Raji (cell line): ENCODE measurements around the gene BRCA2.

ENCODE experiments used
- POLR2A ChIP-seq: IDR thresholded peaks from 2 replicates; pipeline ENCODE4 v1.6.1; 2011; ENCODE audit warnings: low read depth, low read length, control low read depth; ENCODE audit not compliant: insufficient read depth

BRCA2 gene

DNA sequence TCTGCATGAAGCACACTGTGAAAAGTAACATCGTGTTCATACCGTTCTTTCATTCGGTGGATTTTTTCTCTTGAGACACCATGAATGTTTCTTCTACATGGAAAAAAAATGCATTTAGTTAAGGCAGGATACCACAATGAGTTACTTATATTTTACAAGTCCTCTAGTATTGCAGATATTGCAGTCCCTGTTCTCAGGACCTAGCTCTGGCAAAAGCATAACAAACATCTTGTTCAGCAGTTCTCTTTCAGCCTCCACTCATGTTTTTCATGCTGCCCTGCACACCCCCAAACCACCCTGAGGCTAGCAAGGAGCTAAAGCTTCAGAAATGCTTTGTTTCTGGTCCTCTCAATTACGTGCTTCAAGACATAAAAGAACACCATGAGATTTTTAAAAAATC lies 87.8 kb downstream of the BRCA2 start:
- no peak for TF ChIP-seq POLR2A

DNA sequence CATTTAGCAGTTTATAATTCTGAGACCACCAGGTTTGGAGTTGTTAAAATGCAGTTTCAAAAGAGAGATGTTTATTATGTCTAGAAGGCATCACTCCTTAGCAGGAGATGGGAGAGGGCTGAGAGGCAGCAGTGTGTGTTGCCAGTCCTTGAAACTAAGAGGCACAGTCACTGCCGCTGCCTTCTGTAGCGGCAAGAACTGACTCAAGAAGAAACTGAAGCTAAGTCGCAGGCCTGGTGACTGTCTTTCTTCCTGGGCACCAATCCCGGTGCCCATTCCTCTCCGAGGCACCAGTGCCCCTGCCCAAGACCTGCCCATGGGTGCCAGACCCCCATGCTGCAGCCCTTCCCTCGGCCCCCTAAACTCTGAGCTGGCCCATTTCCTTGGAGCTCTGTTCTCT lies 92.5 kb downstream of the BRCA2 start:
- no peak for TF ChIP-seq POLR2A

GRCh38 chr13:32408296-32409000 lies 93.1 kb downstream of the BRCA2 start:
- TF ChIP-seq POLR2A: no peak

- TF ChIP-seq POLR2A: no peak
Observed at GRCh38 chr13:32409001-32409313, 93.6 kb downstream of the BRCA2 start.

DNA sequence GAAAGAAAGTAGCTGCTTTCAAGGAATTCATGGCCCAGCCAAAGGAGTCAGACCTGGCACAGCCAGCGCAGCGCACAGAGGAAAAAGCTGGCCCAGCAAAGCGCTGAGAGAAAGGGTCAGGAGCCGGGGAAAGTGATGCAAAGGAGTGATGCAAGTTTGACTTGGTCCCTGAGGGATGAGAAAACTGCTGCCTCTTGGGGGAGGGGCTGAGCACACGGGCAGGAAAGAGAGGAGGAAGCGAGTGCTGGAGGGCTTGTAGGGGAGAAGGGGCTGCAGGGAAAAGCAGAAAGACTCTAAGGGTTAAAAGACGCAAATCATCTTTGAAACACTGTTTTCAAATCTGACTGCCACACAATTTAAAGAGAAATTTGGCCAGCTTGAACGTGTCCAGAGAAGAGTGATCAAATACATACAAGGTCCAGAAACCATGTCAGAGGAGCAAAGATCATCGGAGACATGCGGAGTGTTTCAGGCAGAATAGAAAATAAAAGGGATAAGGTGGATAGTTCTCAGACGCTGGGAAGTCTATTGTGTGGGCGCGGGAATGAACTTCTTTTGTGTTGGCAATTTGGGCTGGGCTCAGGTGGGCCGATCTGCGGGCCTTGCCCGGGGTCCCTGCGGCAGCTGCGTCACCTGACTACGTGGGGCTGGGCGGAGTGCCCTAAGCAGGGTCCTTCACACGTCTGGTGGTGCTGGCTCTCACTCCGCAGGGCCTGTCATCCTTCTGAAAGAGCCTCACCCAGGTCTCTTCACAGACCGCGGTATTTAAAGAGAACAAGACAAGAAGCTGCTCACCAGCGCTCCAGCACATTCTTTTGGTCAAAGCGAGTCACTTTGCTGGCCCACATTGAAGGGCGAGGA lies 94.5 kb downstream of the BRCA2 start:
- TF ChIP-seq POLR2A: no peak

GRCh38 chr13:32413284-32413683 lies 98.0 kb downstream of the BRCA2 start:
- no peak for TF ChIP-seq POLR2A

DNA sequence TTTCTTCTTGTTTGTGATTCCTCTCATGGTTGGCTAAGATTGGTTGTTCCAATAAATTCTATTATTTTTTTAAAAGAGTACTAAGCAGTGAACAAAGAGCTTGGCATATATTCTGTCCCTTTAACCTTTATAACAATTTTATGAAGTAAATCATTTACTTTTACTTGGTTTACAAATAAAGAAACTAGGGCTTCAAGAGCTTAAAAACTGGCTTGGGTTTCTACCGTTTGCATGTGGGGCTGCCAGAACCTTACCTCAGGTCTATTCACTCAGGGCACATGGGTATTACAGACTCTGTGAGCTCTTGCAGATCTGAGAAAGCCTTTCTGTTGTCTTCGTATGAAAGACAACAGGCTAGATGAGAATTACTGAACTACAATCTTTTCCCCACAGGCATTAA lies 99.3 kb downstream of the BRCA2 start:
- TF ChIP-seq POLR2A: no peak

DNA sequence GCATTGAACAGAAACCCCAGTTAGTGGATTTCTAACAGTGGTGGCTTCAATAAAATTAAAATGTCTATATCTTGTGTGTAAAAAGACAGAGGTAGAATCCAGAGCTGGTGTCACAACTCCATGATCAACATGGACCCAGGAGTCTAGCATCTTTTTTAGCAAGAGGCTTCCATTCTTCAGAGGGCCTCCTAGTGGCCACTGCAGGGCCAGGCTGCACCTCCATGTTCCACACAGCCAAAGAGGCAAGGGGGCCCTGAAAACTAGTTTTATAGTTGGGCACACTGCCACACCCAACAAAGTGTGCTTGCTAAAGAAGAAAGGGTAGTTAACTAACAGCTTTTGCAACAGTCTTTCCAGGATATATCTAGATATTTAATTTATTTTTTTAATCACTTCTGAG lies 99.7 kb downstream of the BRCA2 start:
- no peak for TF ChIP-seq POLR2A

GRCh38 chr13:32417995-32418394 lies 102.7 kb downstream of the BRCA2 start:
- TF ChIP-seq POLR2A: no peak

DNA sequence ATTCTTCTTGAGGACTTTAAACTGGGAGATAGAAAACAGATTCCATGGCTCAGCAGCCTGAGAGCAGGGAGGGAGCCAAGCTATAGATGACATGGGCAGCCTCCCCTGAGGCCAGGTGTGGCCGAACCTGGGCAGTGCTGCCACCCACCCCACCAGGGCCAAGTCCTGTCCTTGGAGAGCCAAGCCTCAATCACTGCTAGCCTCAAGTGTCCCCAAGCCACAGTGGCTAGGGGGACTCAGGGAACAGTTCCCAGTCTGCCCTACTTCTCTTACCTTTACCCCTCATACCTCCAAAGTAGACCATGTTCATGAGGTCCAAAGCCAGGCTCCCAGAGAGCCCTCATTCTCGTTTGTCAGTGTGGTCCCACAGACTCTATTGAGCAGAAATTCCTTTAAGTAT lies 104.6 kb downstream of the BRCA2 start:
- TF ChIP-seq POLR2A: no peak

- no peak for TF ChIP-seq POLR2A
Observed at GRCh38 chr13:32423592-32423991, 108.3 kb downstream of the BRCA2 start.

DNA sequence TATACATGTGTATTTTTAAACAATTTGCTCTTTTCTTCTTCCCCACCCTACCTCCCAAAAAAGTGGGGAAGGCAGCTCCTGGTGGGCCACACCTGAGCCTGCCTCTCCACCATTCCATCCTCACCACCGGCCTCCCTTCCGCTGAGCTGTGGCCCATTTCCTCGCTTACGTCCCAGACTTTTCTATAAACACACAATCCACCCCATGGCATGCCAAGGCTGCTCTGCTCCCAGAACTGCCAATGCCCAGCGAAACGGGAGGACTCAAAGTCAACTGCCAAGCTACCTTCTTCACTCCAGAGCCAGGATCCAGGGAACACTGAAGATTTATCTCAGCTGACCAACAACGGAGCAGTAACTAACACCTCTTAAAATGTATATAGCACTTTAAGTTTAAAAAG lies 109.8 kb downstream of the BRCA2 start:
- TF ChIP-seq POLR2A: no peak

- no peak for TF ChIP-seq POLR2A
Observed at GRCh38 chr13:32426191-32426989, 111.1 kb downstream of the BRCA2 start.

GRCh38 chr13:32426990-32427851 lies 111.9 kb downstream of the BRCA2 start:
- no peak for TF ChIP-seq POLR2A

- peak; percentile 63; the same call in 1 of the 2 replicates for TF ChIP-seq POLR2A
Observed at GRCh38 chr13:32427852-32428580, 112.7 kb downstream of the BRCA2 start, which contains the start of gene N4BP2L1. Gene N4BP2L1, minus strand, starts transcription at chr13:32428130. Its CDS starts 48 bp downstream, at chr13:32428082.
